ENCODE results near the gene UNC5A.

The UNC5A gene

DNA sequence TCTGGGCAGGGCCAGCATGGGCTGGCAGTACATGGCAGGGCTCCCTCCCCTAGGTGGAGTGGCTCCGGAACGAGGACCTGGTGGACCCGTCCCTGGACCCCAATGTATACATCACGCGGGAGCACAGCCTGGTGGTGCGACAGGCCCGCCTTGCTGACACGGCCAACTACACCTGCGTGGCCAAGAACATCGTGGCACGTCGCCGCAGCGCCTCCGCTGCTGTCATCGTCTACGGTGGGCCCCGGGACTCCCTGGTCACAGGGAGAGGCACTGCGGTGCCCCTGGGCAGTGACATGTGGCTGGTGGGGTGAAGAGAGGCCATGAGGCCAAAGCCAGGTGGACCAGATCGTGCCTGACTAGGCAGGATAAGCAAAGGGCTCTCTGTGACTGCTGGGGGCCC, 58.4 kb downstream of the UNC5A start:
- TF ChIP-seq ZNF23 (tag by site-specific recombination; IDR thresholded peaks at IDR 0.05; ENCODE audit: borderline replicate concordance), result no peak
- no peak for TF ChIP-seq SP3 (tag by site-specific recombination; IDR thresholded peaks at IDR 0.05)
- no peak for TF ChIP-seq ZNF837 (tag by site-specific recombination; IDR thresholded peaks at IDR 0.05)
- H3K27ac ChIP-seq (ENCODE audit: extremely low read depth, low read depth, low read length), result no peak overlapping the region

DNA sequence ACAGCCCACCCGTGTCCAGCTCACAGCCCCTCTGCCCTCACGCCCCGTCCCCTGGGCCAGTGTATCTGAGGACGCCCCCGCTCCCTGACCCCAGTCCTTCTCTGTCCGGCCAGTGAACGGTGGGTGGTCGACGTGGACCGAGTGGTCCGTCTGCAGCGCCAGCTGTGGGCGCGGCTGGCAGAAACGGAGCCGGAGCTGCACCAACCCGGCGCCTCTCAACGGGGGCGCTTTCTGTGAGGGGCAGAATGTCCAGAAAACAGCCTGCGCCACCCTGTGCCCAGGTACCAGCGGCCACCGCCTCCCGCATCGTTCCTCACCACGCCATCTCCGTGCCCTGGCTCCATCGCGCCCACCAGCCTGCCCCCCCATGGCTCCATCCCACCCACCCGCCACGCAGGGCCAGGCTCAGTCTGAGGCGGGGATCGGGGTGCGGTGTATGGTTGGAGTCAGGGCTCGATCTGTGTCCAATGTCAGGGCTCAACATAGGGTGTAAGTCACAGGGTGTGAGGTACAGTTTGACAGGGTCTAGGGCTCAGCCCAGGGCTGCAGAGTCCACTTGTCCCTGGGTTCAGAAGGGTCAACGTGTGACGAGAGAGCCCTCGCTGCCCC, 59.2 kb downstream of the UNC5A start:
- CTCF ChIA-PET, result interaction anchor here (1.0 to 1.1 kb wide), 2 partner anchors 96 to 118 kb away, joined by 3 to 4 read pairs; no protein-coding TSS in a partner anchor
- Histone ChIP-seq H3K9me3 (ENCODE audit: control insufficient read depth, insufficient read depth, low read depth, low read length) (no peaks in the 10 kb centered on the region), H3K36me3 (ENCODE audit: control insufficient read depth in 2 of 2, insufficient read depth in 1 of 2, low read length in 2 of 2) (no peaks in the 10 kb centered on the region), H3K4me1 (ENCODE audit: control insufficient read depth, insufficient read depth, low read length) (no peaks in the 10 kb centered on the region), H3K27ac (ENCODE audit: extremely low read depth, low read depth, low read length) (no peak overlapping the region), H3K4me3 (ENCODE audit: low read depth, low read length) (no peak overlapping the region)
- TF ChIP-seq ZBTB48 (tag by site-specific recombination; IDR thresholded peaks at IDR 0.05) (0 out of 2 replicates have a peak, but pooled peaks have one; percentile 44), ZNF701 (tag by site-specific recombination; IDR thresholded peaks at IDR 0.05) (no peak), EGR2 (tag by site-specific recombination; IDR thresholded peaks at IDR 0.05; ENCODE audit: low read depth) (no peak)
- POLR2A ChIA-PET, result no interaction called here

More for the DNA sequence above, 58.4 kb downstream of the UNC5A start:
- CTCF ChIA-PET, result no interaction called here
- Histone ChIP-seq H3K4me1 (ENCODE audit: control insufficient read depth, insufficient read depth, low read length) (no peaks in the 10 kb centered on the region), H3K36me3 (ENCODE audit: control insufficient read depth in 2 of 2, insufficient read depth in 1 of 2, low read length in 2 of 2) (no peaks in the 10 kb centered on the region), H3K9me3 (ENCODE audit: control insufficient read depth, insufficient read depth, low read depth, low read length) (no peaks in the 10 kb centered on the region), H3K4me3 (ENCODE audit: low read depth, low read length) (no peak overlapping the region)
- POLR2A ChIA-PET, result no interaction called here

DNA sequence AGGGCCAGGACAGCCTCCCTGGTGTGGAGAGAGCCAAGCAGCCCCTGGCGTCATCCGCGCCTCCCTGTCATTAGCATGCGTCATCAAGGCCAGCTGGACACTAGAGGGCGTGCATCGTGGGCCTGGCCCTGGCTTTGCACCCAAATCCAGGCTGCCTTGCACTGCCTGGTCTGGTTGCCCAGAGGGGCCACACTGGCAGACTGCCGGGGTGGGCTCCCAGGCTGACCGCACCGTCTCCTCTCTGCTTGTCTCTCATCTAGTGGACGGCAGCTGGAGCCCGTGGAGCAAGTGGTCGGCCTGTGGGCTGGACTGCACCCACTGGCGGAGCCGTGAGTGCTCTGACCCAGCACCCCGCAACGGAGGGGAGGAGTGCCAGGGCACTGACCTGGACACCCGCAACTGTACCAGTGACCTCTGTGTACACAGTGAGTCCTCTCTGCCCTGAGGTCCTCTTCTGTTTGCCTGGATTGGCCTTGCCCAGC, 59.8 kb downstream of the UNC5A start:
- no peak overlapping the region for H3K4me3 ChIP-seq (ENCODE audit: low read depth, low read length)
- ChIA-PET POLR2A (no interaction called here), CTCF (interaction anchor here (0.6 to 1.1 kb wide), 4 partner anchors 32 to 266 kb away, joined by 3 to 4 read pairs (median 4); no protein-coding TSS in a partner anchor)
- no peaks in the 10 kb centered on the region for H3K9me3 ChIP-seq (ENCODE audit: control insufficient read depth, insufficient read depth, low read depth, low read length)
- H3K27ac ChIP-seq (ENCODE audit: extremely low read depth, low read depth, low read length), result no peak overlapping the region
- TF ChIP-seq KLF1 (tag by site-specific recombination; IDR thresholded peaks at IDR 0.05) (peak; percentile 13; the same call in 1 of the 2 replicates), ZNF138 (tag by site-specific recombination; IDR thresholded peaks at IDR 0.05; ENCODE audit: borderline replicate concordance) (no peak), ZNF335 (tag by site-specific recombination; conservative IDR thresholded peaks at IDR 0.05) (peak; percentile 28; the same call in 1 of the 2 replicates), ZNF600 (tag by site-specific recombination; IDR thresholded peaks at IDR 0.05) (peak; percentile 63; the same call in 1 of the 2 replicates), ZBTB21 (tag by site-specific recombination; IDR thresholded peaks at IDR 0.05) (peak; percentile 90), ZNF169 (tag by site-specific recombination; IDR thresholded peaks at IDR 0.05) (0 out of 2 replicates have a peak, but pooled peaks have one; percentile 13), ZNF629 (tag by site-specific recombination; IDR thresholded peaks at IDR 0.05) (peak; percentile 94), ZBTB8A (tag by site-specific recombination; IDR thresholded peaks at IDR 0.05) (peak; percentile 23; the same call in 1 of the 2 replicates), SP7 (tag by site-specific recombination; IDR thresholded peaks at IDR 0.05) (no peak), ZNF621 (tag by site-specific recombination; IDR thresholded peaks at IDR 0.05) (no peak), ZNF664 (tag by site-specific recombination; IDR thresholded peaks at IDR 0.05) (no peak), ZNF561 (tag by site-specific recombination; IDR thresholded peaks at IDR 0.05; ENCODE audit: borderline replicate concordance) (no peak), TRIM28 (IDR thresholded peaks at IDR 0.05; ENCODE audit: borderline replicate concordance, low read length) (no peak), ZNF623 (tag by site-specific recombination; IDR thresholded peaks at IDR 0.05) (no peak), ZNF785 (tag by site-specific recombination; IDR thresholded peaks at IDR 0.05) (no peak), ZNF501 (tag by site-specific recombination; IDR thresholded peaks at IDR 0.05) (no peak), GLI4 (tag by site-specific recombination; IDR thresholded peaks at IDR 0.05) (no peak), GLIS2 (tag by site-specific recombination; IDR thresholded peaks at IDR 0.05) (0 out of 2 replicates have a peak, but pooled peaks have one; percentile 14)
- TF ChIP-seq, protein P1, sequence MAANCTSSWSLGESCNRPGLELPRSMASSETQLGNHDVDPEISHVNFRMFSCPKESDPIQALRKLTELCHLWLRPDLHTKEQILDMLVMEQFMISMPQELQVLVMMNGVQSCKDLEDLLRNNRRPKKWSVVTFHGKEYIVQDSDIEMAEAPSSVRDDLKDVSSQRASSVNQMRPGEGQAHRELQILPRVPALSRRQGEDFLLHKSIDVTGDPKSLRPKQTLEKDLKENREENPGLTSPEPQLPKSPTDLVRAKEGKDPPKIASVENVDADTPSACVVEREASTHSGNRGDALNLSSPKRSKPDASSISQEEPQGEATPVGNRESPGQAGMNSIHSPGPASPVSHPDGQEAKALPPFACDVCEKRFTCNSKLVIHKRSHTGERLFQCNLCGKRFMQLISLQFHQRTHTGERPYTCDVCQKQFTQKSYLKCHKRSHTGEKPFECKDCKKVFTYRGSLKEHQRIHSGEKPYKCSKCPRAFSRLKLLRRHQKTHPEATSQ (tag by site-specific recombination; IDR thresholded peaks at IDR 0.05), result no peak
- TF ChIP-seq, protein P2, sequence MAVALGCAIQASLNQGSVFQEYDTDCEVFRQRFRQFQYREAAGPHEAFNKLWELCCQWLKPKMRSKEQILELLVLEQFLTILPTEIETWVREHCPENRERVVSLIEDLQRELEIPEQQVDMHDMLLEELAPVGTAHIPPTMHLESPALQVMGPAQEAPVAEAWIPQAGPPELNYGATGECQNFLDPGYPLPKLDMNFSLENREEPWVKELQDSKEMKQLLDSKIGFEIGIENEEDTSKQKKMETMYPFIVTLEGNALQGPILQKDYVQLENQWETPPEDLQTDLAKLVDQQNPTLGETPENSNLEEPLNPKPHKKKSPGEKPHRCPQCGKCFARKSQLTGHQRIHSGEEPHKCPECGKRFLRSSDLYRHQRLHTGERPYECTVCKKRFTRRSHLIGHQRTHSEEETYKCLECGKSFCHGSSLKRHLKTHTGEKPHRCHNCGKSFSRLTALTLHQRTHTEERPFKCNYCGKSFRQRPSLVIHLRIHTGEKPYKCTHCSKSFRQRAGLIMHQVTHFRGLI (tag by site-specific recombination; IDR thresholded peaks at IDR 0.05), result no peak
- TF ChIP-seq, protein P3, sequence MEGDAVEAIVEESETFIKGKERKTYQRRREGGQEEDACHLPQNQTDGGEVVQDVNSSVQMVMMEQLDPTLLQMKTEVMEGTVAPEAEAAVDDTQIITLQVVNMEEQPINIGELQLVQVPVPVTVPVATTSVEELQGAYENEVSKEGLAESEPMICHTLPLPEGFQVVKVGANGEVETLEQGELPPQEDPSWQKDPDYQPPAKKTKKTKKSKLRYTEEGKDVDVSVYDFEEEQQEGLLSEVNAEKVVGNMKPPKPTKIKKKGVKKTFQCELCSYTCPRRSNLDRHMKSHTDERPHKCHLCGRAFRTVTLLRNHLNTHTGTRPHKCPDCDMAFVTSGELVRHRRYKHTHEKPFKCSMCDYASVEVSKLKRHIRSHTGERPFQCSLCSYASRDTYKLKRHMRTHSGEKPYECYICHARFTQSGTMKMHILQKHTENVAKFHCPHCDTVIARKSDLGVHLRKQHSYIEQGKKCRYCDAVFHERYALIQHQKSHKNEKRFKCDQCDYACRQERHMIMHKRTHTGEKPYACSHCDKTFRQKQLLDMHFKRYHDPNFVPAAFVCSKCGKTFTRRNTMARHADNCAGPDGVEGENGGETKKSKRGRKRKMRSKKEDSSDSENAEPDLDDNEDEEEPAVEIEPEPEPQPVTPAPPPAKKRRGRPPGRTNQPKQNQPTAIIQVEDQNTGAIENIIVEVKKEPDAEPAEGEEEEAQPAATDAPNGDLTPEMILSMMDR (tag by site-specific recombination; IDR thresholded peaks at IDR 0.05), result peak; percentile 88
- TF ChIP-seq, protein P4, sequence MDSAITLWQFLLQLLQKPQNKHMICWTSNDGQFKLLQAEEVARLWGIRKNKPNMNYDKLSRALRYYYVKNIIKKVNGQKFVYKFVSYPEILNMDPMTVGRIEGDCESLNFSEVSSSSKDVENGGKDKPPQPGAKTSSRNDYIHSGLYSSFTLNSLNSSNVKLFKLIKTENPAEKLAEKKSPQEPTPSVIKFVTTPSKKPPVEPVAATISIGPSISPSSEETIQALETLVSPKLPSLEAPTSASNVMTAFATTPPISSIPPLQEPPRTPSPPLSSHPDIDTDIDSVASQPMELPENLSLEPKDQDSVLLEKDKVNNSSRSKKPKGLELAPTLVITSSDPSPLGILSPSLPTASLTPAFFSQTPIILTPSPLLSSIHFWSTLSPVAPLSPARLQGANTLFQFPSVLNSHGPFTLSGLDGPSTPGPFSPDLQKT (IDR thresholded peaks at IDR 0.05; ENCODE audit: borderline replicate concordance, low read depth, low read length), result no peak
- H3K36me3 ChIP-seq (ENCODE audit: control insufficient read depth in 2 of 2, insufficient read depth in 1 of 2, low read length in 2 of 2), result no peaks in the 10 kb centered on the region
- H3K4me1 ChIP-seq (ENCODE audit: control insufficient read depth, insufficient read depth, low read length), result no peaks in the 10 kb centered on the region
